GM13977 (cell line): ENCODE data around the gene ATAD3B.
A peak's percentile ranks its signal among the peaks of the same experiment; 100 is the strongest.

Experiments
- DNase-seq: peaks from one replicate; pipeline ENCODE4 v3.0.0; 2012; ENCODE audit warnings: low spot score
- in situ Hi-C: fragments of 300-500 bp; cut with MboI; formaldehyde crosslinking; loops from one replicate; pipeline ENCODE4 v1.12.0; 2022; ENCODE audit warnings: low sequenced_read_pairs, low pct_unique_long_range_greater_than_20kb, mixed read lengths, inconsistent platforms; ENCODE audit not compliant: unreplicated experiment
- TF ChIP-seq, protein P1 (sequence below): IDR thresholded peaks from 2 replicates; pipeline ENCODE4 v1.5.1; 2012; ENCODE audit warnings: mild to moderate bottlenecking, control low read depth; ENCODE audit not compliant: insufficient read depth; ENCODE audit errors: extremely low read depth, missing control alignments

ATAD3B gene, protein sequence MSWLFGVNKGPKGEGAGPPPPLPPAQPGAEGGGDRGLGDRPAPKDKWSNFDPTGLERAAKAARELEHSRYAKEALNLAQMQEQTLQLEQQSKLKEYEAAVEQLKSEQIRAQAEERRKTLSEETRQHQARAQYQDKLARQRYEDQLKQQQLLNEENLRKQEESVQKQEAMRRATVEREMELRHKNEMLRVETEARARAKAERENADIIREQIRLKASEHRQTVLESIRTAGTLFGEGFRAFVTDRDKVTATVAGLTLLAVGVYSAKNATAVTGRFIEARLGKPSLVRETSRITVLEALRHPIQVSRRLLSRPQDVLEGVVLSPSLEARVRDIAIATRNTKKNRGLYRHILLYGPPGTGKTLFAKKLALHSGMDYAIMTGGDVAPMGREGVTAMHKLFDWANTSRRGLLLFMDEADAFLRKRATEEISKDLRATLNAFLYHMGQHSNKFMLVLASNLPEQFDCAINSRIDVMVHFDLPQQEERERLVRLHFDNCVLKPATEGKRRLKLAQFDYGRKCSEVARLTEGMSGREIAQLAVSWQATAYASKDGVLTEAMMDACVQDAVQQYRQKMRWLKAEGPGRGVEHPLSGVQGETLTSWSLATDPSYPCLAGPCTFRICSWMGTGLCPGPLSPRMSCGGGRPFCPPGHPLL

DNA sequence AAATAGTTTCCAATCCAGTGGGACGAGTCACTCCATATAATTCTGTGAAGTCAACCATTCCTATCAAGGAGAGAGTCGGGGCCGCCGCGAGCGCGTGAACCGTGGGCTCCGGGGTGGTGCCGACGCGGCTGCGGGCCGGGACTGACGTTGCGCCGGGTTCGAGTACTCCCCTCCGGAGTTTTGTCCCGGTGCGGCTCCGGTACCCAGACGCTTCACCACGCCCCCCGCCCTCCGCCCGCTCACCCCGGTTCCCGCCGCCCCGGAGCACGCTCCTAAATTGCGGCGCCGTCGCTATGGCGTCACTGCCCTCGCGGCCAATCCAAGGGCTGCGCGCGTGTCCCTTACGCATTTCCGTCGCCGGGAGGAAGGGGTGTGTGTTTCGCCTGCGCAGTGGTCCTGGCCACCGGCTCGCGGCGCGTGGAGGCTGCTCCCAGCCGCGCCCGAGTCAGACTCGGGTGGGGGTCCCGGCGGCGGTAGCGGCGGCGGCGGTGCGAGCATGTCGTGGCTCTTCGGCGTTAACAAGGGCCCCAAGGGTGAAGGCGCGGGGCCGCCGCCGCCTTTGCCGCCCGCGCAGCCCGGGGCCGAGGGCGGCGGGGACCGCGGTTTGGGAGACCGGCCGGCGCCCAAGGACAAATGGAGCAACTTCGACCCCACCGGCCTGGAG, at the start of gene ATAD3B:
TSS of gene ATAD3B (plus strand) at position 377 of the 664 bp plus-strand sequence. CDS start at position 497, 120 bp downstream.
- TF ChIP-seq, protein P1, sequence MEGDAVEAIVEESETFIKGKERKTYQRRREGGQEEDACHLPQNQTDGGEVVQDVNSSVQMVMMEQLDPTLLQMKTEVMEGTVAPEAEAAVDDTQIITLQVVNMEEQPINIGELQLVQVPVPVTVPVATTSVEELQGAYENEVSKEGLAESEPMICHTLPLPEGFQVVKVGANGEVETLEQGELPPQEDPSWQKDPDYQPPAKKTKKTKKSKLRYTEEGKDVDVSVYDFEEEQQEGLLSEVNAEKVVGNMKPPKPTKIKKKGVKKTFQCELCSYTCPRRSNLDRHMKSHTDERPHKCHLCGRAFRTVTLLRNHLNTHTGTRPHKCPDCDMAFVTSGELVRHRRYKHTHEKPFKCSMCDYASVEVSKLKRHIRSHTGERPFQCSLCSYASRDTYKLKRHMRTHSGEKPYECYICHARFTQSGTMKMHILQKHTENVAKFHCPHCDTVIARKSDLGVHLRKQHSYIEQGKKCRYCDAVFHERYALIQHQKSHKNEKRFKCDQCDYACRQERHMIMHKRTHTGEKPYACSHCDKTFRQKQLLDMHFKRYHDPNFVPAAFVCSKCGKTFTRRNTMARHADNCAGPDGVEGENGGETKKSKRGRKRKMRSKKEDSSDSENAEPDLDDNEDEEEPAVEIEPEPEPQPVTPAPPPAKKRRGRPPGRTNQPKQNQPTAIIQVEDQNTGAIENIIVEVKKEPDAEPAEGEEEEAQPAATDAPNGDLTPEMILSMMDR: no peak
- in situ Hi-C loops: no loop called here

DNA sequence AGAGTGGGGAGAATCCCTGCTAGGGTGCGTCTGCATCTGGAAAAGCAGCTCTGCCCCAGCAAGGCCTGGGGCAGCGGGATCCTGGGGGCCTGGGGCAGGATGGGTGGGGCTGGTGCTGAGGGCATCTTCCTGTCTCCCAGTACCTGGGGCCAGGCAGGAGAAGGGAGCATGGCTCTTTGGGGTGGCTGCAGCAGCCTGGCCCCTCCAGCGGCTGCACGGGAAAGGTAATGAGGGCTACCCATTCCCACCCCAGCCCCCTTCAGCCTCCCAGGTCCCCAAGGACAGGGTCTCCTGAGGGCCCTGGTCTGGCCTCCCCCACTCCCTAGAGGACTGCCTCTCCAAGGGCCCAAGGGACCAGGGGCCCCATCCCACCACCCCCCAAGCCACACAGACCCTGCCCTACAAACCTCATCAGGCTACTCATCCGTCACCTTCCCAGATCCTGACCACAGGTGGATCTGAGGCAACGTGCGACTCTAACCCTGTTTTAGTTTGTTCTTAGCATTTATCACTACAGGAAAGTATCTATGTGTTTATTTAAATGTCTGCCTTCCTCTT, 49.6 kb upstream of the ATAD3B start:
- in situ Hi-C loops: no loop called here
- TF ChIP-seq, protein P1: no peak
- DNase-seq: no peak

More for the DNA sequence above, at the start of gene ATAD3B:
- peak; percentile 99 for DNase-seq

DNA sequence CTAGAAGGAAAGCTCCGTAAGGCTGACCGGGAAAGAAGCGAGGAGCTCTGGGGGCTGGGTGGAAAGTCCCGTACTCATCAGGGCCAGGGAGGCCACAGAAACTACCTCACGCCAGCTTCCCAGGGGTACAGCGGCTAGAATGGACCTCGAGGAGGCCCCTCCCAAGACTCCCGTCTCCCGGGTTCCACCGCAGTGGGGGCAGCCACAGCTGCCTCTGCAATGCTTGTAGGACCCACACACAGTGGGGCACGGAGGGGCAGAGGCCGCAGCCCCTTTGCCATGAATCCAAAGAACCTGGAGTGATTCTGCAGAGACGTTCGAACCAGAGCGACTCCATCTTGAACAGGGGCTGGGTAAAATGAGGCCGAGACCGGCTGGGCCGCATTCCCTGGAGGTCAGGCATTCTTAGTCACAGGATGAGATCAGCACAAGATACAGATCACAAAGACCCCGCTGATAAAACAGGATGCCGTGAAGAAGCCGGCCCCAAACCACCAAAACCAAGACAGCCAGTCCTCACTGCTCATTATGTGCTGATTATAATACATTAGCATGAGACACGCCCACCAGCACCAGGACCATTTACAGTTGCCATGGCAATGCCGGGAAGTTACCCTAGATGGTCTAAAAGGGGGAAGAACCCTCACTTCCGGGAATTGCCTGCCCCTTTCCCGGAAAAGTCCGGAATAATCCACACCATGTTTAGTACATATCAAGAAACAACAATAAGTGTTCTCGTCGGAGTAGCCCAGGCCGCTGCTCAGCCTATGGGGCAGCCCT, 48.9 kb upstream of the ATAD3B start:
- no peak for DNase-seq
- in situ Hi-C loops: no loop called here

DNA sequence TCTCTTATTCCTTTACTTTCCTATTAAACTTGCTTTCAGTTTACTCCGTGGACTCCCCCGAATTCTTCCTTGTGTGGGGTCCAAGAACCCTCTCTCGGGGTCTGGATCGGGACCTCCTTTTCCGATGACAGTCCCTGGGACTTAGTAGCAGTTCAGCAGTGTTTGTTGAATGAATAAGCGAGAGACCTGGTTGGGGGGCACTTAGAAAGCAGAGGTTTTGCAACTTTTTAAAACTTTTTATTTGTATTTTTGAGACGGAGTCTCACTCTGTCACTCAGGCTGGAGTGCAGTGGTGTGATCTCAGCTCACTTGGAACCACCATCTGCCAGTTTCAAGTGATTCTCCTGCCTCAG, 48.3 kb upstream of the ATAD3B start:
- in situ Hi-C loops: no loop called here
- TF ChIP-seq, protein P1: no peak
- no peak for DNase-seq

More for the DNA sequence above, 48.9 kb upstream of the ATAD3B start:
- TF ChIP-seq, protein P1: no peak

DNA sequence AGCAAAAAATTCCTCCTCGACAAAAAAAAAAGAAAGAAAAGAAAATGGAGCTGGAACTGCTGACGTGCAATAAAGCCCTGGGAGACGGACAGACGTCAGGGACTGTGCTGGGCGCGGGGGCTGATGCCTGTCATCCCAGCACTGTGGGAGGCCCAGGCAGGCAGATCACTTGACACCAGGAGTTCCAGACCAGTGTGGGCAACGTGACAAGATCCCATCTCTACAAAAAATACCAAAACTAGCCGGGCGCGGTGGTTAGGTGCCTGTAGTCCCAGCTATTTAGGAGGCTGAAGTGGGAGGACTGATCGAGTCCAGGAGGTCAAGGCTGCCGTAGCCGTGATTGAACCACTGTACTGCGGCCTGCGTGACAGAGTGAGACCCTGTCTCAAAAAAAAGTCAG, 46.9 kb upstream of the ATAD3B start:
- TF ChIP-seq, protein P1: no peak
- no peak for DNase-seq
- in situ Hi-C loops: no loop called here

DNA sequence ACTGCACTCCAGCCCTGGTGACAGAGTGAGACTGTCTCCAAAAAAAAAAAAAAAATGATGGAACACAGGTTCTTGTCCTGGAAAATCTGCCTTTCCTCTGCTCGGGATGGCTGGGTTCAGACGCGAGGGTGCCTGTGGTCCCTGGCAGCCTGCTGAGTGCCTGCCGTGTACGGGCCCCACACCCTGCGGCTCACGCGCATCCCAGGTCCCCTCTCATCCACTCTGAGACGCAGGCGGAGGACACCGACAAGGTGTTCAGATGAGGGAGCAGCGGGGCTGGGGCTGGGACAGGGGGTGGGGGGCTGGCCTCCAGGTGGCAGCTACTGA, 46.2 kb upstream of the ATAD3B start:
- DNase-seq: no peak
- TF ChIP-seq, protein P1: no peak
- in situ Hi-C loops: no loop called here
